ENCODE measurements around the gene BCLAF3. TPM values are rescaled to one million over a fixed set of nuclear protein-coding genes. Genes with fewer than 3 reads are reported as not detected.

Gene BCLAF3
- total and polyA plus RNA-seq, 8 donors = 2.2 to 6.9 (median 4.5) TPM

DNA sequence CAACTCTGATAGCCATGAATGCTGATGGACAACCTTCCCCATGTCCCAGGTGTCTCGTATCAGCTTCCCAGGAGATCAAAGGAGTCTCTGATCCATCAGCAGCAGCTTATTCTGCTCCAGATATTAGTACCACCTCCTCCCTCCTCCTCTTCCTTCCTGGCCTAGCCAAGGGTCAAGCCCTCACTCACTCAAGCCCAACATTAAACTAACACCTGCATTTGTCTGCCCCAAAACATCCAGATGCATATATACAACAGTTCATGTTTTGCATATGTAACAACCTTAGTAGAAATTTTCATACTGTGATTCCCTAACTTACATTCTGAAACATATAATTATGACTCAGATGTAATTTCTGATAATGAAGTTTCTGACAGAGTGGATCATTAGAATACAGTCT, 29.9 kb downstream of the BCLAF3 start:
- intact Hi-C loops (cut with DNase I) = no loop called here
- DNase-seq = no peak
- FAIRE-seq = no peak
- no peaks in the 10 kb centered on the region for H3K4me1 ChIP-seq
- H3K9me3 ChIP-seq = no peaks in the 10 kb centered on the region
- H3K27me3 ChIP-seq = no peaks in the 10 kb centered on the region
- H3K27ac ChIP-seq = no peak overlapping the region
- no peak for ATAC-seq
- TF ChIP-seq, protein P1, sequence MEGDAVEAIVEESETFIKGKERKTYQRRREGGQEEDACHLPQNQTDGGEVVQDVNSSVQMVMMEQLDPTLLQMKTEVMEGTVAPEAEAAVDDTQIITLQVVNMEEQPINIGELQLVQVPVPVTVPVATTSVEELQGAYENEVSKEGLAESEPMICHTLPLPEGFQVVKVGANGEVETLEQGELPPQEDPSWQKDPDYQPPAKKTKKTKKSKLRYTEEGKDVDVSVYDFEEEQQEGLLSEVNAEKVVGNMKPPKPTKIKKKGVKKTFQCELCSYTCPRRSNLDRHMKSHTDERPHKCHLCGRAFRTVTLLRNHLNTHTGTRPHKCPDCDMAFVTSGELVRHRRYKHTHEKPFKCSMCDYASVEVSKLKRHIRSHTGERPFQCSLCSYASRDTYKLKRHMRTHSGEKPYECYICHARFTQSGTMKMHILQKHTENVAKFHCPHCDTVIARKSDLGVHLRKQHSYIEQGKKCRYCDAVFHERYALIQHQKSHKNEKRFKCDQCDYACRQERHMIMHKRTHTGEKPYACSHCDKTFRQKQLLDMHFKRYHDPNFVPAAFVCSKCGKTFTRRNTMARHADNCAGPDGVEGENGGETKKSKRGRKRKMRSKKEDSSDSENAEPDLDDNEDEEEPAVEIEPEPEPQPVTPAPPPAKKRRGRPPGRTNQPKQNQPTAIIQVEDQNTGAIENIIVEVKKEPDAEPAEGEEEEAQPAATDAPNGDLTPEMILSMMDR (IDR thresholded peaks at IDR 0.05) = no peak
- WGBS, 2 donors = 81 to 100% methylated on average over 1 of the region's 1 CpG
- H3K4me3 ChIP-seq = no peak overlapping the region
- H3K36me3 ChIP-seq = no peaks in the 10 kb centered on the region

DNA sequence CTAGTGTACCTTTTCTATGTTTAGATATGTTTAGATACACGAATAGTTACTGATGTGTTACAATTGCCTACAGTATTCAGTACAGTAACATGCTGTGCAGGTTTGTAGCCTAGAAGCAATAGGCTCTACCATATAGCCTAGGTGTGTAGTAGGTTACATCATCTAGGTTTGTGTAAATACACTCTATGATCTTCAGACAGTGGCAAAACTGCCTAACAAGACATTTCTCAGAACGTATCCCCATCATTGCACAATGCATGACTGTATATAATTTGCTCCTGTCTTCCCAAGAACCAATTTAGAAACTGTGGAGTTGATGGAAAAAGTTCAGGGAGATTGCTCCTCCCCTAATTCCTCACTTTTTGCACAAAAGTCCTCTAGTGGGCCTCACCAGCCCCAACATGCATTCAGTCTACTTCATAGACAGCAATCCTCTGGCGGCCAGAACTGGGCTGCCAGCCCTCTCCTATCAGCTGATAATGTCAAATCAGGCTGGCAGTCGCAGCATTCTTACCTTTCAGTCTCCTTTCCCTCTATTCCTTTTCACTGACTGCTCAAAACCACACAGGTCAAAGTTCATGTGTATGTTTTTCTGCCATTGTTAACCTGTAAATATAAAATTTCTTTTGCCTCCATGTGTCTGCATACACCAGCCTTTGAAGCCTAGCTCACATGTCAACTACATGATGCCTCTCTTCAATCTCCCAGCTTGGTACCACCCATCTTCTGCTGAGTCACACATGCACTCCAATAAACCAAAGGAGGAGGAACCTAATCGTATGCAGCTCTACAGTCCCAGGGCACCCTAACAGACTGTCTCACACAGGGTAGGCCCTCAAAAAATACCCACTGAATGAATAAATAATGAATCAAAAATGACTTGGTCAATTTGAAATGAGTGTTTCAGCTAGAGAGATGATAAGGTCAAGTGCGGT, 32.0 kb downstream of the BCLAF3 start:
- WGBS, 2 donors = 70 to 75% methylated on average over 6 of the region's 6 CpGs
- Histone ChIP-seq H3K27ac (no peak overlapping the region), H3K4me1 (no peaks in the 10 kb centered on the region), H3K36me3 (no peaks in the 10 kb centered on the region), H3K27me3 (no peaks in the 10 kb centered on the region), H3K9me3 (no peaks in the 10 kb centered on the region), H3K4me3 (no peak overlapping the region)
- TF ChIP-seq, protein P1 (IDR thresholded peaks at IDR 0.05) = no peak
- intact Hi-C loops (cut with DNase I) = no loop called here
- no peak for ATAC-seq
- DNase-seq = no peak
- no peak for FAIRE-seq

DNA sequence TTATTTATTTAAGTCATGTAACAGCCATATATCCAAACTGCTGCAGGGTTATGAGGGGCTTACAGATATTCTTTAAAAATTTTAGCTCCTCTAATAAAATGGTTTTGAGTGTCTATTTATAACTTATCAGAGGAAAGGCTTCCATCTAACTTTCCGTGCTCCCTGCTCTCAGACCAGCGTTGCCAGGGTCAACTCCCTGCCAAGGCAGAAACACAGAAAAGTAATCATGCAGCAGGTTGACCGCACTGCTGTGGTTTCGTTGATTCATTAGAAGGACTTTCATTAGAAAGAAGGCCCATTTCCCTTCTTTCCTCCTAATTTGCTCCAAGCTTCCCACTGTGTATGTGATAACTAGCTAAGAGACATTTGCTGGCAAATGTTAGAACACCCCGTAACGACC, 33.9 kb downstream of the BCLAF3 start:
- WGBS, 2 donors = 81 to 90% methylated on average over 6 of the region's 6 CpGs
- ATAC-seq (no peak), DNase-seq (no peak), FAIRE-seq (no peak)
- Histone ChIP-seq H3K9me3 (no peaks in the 10 kb centered on the region), H3K27me3 (no peaks in the 10 kb centered on the region), H3K4me3 (no peak overlapping the region), H3K27ac (no peak overlapping the region), H3K4me1 (no peaks in the 10 kb centered on the region), H3K36me3 (peaks cover 0 to 5% (median 0%) of the 10 kb centered on the region in 3 donors)
- intact Hi-C loops (cut with DNase I) = no loop called here
- TF ChIP-seq, protein P1 (IDR thresholded peaks at IDR 0.05) = no peak

DNA sequence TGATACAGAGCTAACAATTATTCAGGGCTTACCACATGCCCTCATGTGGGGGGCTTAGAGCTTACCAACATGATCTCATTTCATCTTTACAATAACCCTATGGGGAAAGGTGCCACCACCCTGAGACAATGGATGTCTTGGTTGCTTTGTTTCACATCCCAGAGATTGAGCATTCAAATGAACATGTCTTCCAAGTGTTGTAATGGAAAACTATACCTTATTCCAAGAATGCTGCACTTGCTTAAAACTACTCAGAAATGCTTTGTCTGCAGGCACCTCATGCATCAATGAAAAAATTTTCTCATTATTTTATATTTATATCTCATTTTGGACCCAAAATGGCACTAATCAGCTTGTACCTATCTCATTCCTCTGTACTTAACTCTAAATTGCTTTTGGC, 34.6 kb downstream of the BCLAF3 start:
- FAIRE-seq = no peak
- DNase-seq = no peak
- ATAC-seq = no peak
- TF ChIP-seq, protein P1 (IDR thresholded peaks at IDR 0.05) = no peak
- Histone ChIP-seq H3K9me3 (no peaks in the 10 kb centered on the region), H3K4me3 (no peak overlapping the region), H3K36me3 (peaks cover 0 to 5% (median 0%) of the 10 kb centered on the region in 3 donors), H3K4me1 (no peaks in the 10 kb centered on the region), H3K27me3 (no peaks in the 10 kb centered on the region), H3K27ac (no peak overlapping the region)
- intact Hi-C loops (cut with DNase I) = no loop called here

DNA sequence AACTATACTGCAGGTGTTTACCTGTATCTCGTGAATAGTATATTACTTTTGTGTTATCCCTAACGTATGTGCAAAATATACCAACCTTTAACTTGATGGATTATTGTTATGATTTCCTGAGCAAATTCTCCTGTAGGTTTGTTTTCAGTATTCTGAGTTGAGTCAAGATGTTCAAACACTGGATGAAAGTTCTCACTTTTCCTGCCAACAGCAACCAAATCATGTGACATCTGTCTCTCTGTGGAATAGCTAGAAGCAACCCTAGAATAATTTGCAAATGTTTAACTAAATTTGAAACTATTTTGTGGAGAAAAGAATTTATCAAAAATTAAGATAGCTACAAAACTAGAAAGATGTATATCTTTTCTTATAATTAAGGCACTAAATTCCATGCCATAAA, 35.6 kb downstream of the BCLAF3 start:
- no peaks in the 10 kb centered on the region for H3K27me3 ChIP-seq
- DNase-seq (no peak), FAIRE-seq (peak; percentile 45), ATAC-seq (no peak)
- WGBS, 2 donors = 73 to 92% methylated on average over 2 of the region's 2 CpGs
- H3K4me1 ChIP-seq = no peaks in the 10 kb centered on the region
- H3K36me3 ChIP-seq = peaks cover 0 to 5% (median 0%) of the 10 kb centered on the region in 3 donors
- no peaks in the 10 kb centered on the region for H3K9me3 ChIP-seq
- intact Hi-C loops (cut with DNase I) = no loop called here
- TF ChIP-seq, protein P1 (IDR thresholded peaks at IDR 0.05) = no peak
- no peak overlapping the region for H3K4me3 ChIP-seq
- H3K27ac ChIP-seq = no peak overlapping the region
